Measurements from ENCODE around the gene SAMD1. TPM values are rescaled to one million over a fixed set of nuclear protein-coding genes. Genes with fewer than 3 reads are reported as not detected.
A peak's percentile ranks its signal among the peaks of the same experiment; 100 is the strongest.

The SAMD1 gene
- total and polyA plus RNA-seq, 9 of the 15 experiments (the other 6 are each of a cell fraction or from before 2014, with no cell fraction given): 2.9 to 96.0 (median 43.5) TPM

DNA sequence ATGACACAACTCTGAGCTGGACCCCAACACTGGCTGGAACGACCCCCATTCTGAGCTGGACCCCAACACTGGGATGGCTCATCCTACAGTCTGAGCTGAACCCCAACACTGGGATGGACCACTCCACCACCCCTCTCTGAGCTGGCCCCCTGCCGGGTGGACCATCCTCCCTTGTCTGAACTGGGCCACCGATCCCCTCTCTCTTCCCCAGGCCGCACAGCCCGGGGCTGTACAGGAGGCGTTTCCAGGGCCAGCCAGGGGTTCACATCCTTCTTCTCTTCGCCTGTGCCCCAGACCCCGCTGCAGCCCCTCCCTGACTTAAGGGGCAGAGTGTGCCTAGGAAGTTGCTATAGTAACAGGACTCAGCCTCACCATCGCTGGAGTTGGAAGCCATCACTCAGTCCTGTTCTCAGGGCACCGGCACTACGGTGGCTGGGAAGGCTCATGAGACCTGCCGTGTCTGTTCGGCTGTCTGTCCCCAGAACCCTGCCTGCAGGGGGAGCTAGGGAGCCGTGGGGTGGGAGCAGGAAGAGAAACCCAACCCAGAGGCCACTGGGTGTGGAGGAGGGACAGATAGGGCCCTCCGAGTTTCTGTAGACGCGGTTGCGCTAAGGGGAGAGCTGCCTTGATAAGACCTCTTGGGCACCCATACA, 23.3 kb upstream of the SAMD1 start (continued):
- TF ChIP-seq VEZF1 (CRISPR knock-in tag; IDR thresholded peaks at IDR 0.05): no peak; the same call in 1 of the 2 replicates
- no peak for TF ChIP-seq BRD9 (IDR thresholded peaks at IDR 0.05; ENCODE audit: low read depth, partially characterized antibody)
- no peak for TF ChIP-seq TAF9B (IDR thresholded peaks at IDR 0.05; ENCODE audit: partially characterized antibody)
- TF ChIP-seq ZNF133 (CRISPR knock-in tag; IDR thresholded peaks at IDR 0.05): no peak
- TF ChIP-seq GABPB2 (CRISPR knock-in tag; conservative IDR thresholded peaks at IDR 0.05): no peak
- TF ChIP-seq NR2F6 (CRISPR knock-in tag; IDR thresholded peaks at IDR 0.05): no peak
- no peak for TF ChIP-seq SMAD1 (IDR thresholded peaks at IDR 0.05; ENCODE audit: low read depth, low read length, partially characterized antibody)
- no peak for TF ChIP-seq KLF1 (tag; IDR thresholded peaks at IDR 0.05)
- 0 out of 2 replicates have a peak, but pooled peaks have one; percentile 35 for TF ChIP-seq POLR2G (IDR thresholded peaks at IDR 0.05; ENCODE audit: low read depth, low read length)
- TF ChIP-seq KAT8 (IDR thresholded peaks at IDR 0.05; ENCODE audit: low read depth): no peak
- TF ChIP-seq TEAD2 (tag; IDR thresholded peaks at IDR 0.05): no peak
- no peak for TF ChIP-seq NCOA4 (IDR thresholded peaks at IDR 0.05; ENCODE audit: partially characterized antibody)
- 0 out of 2 replicates have a peak, but pooled peaks have one; percentile 35 for TF ChIP-seq CREM (IDR thresholded peaks at IDR 0.05; ENCODE audit: low read depth)
- TF ChIP-seq ZFX (CRISPR knock-in tag; IDR thresholded peaks at IDR 0.05): no peak; the same call in 1 of the 2 replicates
- TF ChIP-seq POLR2AphosphoS5 (IDR thresholded peaks at IDR 0.05; ENCODE audit: control insufficient read depth, insufficient read depth, low read depth, low read length): no peak
- no peak for TF ChIP-seq ZNF445 (CRISPR knock-in tag; IDR thresholded peaks at IDR 0.05; ENCODE audit: low read depth)
- TF ChIP-seq ETS1 (conservative IDR thresholded peaks at IDR 0.05; ENCODE audit: control insufficient read depth, low read depth, low read length): no peak
- no peak for TF ChIP-seq ZNF449 (CRISPR knock-in tag; IDR thresholded peaks at IDR 0.05)
- TF ChIP-seq PRPF4 (IDR thresholded peaks at IDR 0.05; ENCODE audit: insufficient read depth, low read depth, low read length, poor library complexity, severe bottlenecking): no peak
- peak; percentile 47; the same call in 1 of the 2 replicates for TF ChIP-seq ESRRA (IDR thresholded peaks at IDR 0.05; ENCODE audit: borderline replicate concordance, low read depth)
- peak; percentile 22; the same call in 1 of the 2 replicates for TF ChIP-seq NR2C1 (IDR thresholded peaks at IDR 0.05)
- peak; percentile 59 for TF ChIP-seq NR2C1 (tag; IDR thresholded peaks at IDR 0.05)
